ENCODE data around the gene NKAIN4. TPM values are rescaled to one million over a fixed set of nuclear protein-coding genes. Genes with fewer than 3 reads are reported as not detected.

The NKAIN4 gene
- total RNA-seq, 3 donors from 2014 or later, result 1.6 TPM; not detected in 2

- DNase-seq (no peak), ATAC-seq (no peak)
- TF ChIP-seq, protein P1, sequence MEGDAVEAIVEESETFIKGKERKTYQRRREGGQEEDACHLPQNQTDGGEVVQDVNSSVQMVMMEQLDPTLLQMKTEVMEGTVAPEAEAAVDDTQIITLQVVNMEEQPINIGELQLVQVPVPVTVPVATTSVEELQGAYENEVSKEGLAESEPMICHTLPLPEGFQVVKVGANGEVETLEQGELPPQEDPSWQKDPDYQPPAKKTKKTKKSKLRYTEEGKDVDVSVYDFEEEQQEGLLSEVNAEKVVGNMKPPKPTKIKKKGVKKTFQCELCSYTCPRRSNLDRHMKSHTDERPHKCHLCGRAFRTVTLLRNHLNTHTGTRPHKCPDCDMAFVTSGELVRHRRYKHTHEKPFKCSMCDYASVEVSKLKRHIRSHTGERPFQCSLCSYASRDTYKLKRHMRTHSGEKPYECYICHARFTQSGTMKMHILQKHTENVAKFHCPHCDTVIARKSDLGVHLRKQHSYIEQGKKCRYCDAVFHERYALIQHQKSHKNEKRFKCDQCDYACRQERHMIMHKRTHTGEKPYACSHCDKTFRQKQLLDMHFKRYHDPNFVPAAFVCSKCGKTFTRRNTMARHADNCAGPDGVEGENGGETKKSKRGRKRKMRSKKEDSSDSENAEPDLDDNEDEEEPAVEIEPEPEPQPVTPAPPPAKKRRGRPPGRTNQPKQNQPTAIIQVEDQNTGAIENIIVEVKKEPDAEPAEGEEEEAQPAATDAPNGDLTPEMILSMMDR (IDR thresholded peaks at IDR 0.05), result no peak
- Histone ChIP-seq H3K4me1 (ENCODE audit: low read depth) (no peaks in the 10 kb centered on the region), H3K4me3 (no peak overlapping the region), H3K36me3 (ENCODE audit: low read depth) (no peaks in the 10 kb centered on the region), H3K9me3 (no peaks in the 10 kb centered on the region)
- intact Hi-C loops (cut with DNase I, micrococcal nuclease), result no loop called here
Measured at GRCh38 chr20:63240004-63240403, 14.3 kb downstream of the NKAIN4 start.

DNA sequence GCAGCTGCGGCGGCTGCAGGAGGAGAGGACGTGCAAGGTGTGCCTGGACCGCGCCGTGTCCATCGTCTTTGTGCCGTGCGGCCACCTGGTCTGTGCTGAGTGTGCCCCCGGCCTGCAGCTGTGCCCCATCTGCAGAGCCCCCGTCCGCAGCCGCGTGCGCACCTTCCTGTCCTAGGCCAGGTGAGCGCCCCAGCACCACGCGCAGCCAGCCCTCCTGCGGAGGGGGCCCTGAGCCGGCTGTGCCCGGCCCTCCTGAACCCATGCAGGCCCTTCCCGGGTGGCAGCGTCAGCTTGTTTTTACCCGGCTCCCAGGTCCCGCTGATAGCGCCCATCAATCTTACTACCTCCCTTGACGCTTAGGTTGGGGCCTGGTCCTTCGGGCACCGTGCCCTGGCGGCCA, 14.8 kb downstream of the NKAIN4 start:
- TF ChIP-seq, protein P1 (IDR thresholded peaks at IDR 0.05), result no peak
- Histone ChIP-seq H3K9me3 (no peaks in the 10 kb centered on the region), H3K36me3 (ENCODE audit: low read depth) (no peaks in the 10 kb centered on the region), H3K4me3 (no peak overlapping the region), H3K4me1 (ENCODE audit: low read depth) (no peaks in the 10 kb centered on the region)
- intact Hi-C loops (cut with DNase I, micrococcal nuclease), result no loop called here
- ATAC-seq (no peak), DNase-seq (no peak)

DNA sequence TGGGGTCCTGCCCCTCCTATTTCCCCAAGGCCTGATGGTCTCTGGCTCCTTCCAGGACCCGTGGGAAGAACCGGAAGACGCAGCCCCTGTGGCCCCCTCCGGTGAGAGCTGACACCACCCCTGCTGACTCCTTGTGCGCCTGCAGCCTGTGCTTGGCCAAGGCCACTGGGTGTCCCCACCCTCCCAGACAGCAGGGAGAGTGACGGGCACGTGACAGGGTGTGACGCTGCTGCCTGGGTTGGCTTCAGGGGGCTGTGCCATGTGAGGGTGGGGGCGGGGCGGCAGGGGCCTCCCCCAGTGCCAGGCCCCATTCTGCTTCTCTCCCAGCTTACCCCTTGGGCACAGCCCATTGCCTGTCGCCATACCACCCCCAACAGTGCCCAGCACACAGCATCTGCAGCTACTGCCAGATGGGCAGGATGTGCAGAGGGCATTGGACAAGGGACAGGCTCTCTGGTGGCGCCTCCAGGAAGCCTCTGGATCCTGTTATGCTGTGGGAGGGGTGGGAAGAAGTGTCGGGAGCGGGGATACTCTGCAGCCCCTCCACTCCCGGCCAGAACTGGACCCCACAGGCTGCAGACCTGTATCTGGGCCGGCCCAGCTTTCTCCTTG, 15.6 kb downstream of the NKAIN4 start:
- intact Hi-C loops (cut with DNase I, micrococcal nuclease), result no loop called here

DNA sequence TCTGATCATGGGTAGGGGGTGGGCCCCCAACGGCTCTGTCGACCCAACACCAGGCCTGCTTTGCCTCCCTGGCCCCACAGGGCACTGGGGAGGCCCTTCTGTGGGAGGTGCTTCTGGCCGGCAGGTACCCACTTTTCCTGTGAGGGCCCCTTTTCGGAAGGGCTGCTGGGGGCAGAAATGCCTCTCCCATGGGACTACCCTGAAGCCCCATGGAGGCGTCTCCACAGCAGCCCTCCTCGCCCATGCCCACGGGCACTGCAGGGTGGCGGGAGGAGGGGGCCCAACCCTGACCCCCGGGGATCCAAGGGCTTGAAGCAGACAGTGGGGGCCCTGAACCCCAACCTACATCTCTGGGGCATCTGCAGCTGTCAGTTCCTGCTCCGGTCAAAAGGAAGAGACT, 16.2 kb downstream of the NKAIN4 start:
- Histone ChIP-seq H3K9me3 (no peaks in the 10 kb centered on the region), H3K4me1 (ENCODE audit: low read depth) (no peaks in the 10 kb centered on the region), H3K4me3 (no peak overlapping the region), H3K36me3 (ENCODE audit: low read depth) (no peaks in the 10 kb centered on the region)
- intact Hi-C loops (cut with DNase I, micrococcal nuclease), result no loop called here
- DNase-seq (no peak), ATAC-seq (no peak)
- TF ChIP-seq, protein P1 (IDR thresholded peaks at IDR 0.05), result no peak

More for the DNA sequence above, 15.6 kb downstream of the NKAIN4 start:
- H3K4me1 ChIP-seq (ENCODE audit: low read depth), result no peaks in the 10 kb centered on the region
- H3K4me3 ChIP-seq, result no peak overlapping the region
- H3K36me3 ChIP-seq (ENCODE audit: low read depth), result no peaks in the 10 kb centered on the region
- H3K9me3 ChIP-seq, result no peaks in the 10 kb centered on the region
- peak; percentile 48 for ATAC-seq
- DNase-seq, result no peak
- TF ChIP-seq, protein P1 (IDR thresholded peaks at IDR 0.05), result no peak

DNA sequence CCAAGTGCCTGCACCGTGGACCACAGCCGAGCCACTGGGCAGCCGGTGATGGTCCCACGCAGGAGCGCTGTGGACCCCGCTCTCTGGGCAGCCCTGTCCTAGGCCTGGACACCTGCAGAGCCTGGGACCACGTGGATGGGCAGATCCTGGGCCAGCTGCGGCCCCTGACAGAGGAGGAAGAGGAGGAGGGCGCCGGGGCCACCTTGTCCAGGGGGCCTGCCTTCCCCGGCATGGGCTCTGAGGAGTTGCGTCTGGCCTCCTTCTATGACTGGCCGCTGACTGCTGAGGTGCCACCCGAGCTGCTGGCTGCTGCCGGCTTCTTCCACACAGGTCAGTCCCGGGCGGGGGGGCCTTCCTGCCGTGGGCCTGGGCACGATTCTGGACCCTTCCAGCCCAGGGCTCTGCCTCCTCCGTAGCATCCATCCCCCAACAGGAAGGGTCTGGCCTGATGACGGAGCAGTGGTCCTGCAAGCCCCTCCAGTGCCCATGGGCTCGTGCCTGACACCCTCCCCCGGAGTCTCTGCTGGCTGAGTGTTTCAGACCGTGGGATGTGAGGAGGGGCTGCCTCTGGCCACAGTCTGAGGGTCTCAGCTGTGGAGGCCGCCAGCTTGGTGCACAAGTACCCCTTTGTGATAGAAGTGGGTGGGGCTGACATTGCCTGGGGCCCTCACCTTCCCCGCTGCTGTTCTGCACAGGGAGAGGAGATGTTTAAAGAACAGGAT, 18.0 kb downstream of the NKAIN4 start:
- Histone ChIP-seq H3K36me3 (ENCODE audit: low read depth) (no peaks in the 10 kb centered on the region), H3K4me3 (no peak overlapping the region), H3K4me1 (ENCODE audit: low read depth) (no peaks in the 10 kb centered on the region), H3K9me3 (no peaks in the 10 kb centered on the region)
- DNase-seq (no peak), ATAC-seq (no peak)
- TF ChIP-seq, protein P1 (IDR thresholded peaks at IDR 0.05), result no peak
- intact Hi-C loops (cut with DNase I, micrococcal nuclease), result no loop called here

Measured in mucosa of descending colon (tissue), 3 donors.